Measurements from ENCODE around the gene PLEKHA8.

GRCh38 chr7:30166841-30167235 lies 138.6 kb downstream of the PLEKHA8 start:
- TF ChIP-seq, protein P1, sequence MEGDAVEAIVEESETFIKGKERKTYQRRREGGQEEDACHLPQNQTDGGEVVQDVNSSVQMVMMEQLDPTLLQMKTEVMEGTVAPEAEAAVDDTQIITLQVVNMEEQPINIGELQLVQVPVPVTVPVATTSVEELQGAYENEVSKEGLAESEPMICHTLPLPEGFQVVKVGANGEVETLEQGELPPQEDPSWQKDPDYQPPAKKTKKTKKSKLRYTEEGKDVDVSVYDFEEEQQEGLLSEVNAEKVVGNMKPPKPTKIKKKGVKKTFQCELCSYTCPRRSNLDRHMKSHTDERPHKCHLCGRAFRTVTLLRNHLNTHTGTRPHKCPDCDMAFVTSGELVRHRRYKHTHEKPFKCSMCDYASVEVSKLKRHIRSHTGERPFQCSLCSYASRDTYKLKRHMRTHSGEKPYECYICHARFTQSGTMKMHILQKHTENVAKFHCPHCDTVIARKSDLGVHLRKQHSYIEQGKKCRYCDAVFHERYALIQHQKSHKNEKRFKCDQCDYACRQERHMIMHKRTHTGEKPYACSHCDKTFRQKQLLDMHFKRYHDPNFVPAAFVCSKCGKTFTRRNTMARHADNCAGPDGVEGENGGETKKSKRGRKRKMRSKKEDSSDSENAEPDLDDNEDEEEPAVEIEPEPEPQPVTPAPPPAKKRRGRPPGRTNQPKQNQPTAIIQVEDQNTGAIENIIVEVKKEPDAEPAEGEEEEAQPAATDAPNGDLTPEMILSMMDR (IDR thresholded peaks at IDR 0.05) = no peak
- no peak for TF ChIP-seq EZH2 (IDR thresholded peaks at IDR 0.05)
